Activated CD4-positive, alpha-beta memory T cell treated with anti-CD3 and anti-CD28 coated beads for 36 hours (primary cell): Measurements from ENCODE around the gene GJC1. TPM values are rescaled to one million over a fixed set of nuclear protein-coding genes. Genes with fewer than 3 reads are reported as not detected.

Experiments
- CTCF ChIA-PET: fragments of 350-600 bp; sonication (Branson Sonifier 250); formaldehyde crosslinking; loops from one replicate; lab custom pipeline; 2021; ENCODE audit warnings: antibody characterized with exemption, inconsistent platforms; lab: Charles Lee
- POLR2A ChIA-PET: fragments of 350-600 bp; sonication (Branson Sonifier 250); formaldehyde crosslinking; loops from one replicate; lab custom pipeline; 2021; ENCODE audit warnings: antibody characterized with exemption; lab: Charles Lee
- DNase-seq: peaks from one replicate; pipeline ENCODE4 v3.0.0-alpha.2; 2020
- H3K27ac Mint-ChIP-seq: one replicate; pipeline ENCODE4 v1.8.0; 2021; ENCODE audit warnings: mixed read lengths
- H3K27me3 Mint-ChIP-seq: one replicate; pipeline ENCODE4 v1.8.0; 2021; ENCODE audit warnings: mixed read lengths
- H3K36me3 Mint-ChIP-seq: one replicate; pipeline ENCODE4 v1.8.0; 2021; ENCODE audit warnings: mixed read lengths
- H3K4me1 Mint-ChIP-seq: one replicate; pipeline ENCODE4 v1.8.0; 2021; ENCODE audit warnings: low read depth, mixed read lengths
- H3K4me3 Mint-ChIP-seq: one replicate; pipeline ENCODE4 v1.8.0; 2021; ENCODE audit warnings: mild to moderate bottlenecking, mixed read lengths
- H3K9me3 Mint-ChIP-seq: one replicate; pipeline ENCODE4 v1.8.0; 2021; ENCODE audit warnings: mixed read lengths
- intact Hi-C: fragments of 100-400 bp; cut with micrococcal nuclease; formaldehyde crosslinking; loops from one replicate; pipeline ENCODE4 v1.15.1; 2023
- total RNA-seq, 2 experiments: library from RNA; stranded (reverse); gene quantifications; one replicate each; pipeline ENCODE4 v1.2.3, GENCODE V29; 2021

Gene GJC1
- total RNA-seq, 2 experiments from 2014 or later: 1.9 to 2.7 TPM

GRCh38 chr17:44754276-44754675, 75.8 kb downstream of the GJC1 start:
- Mint-ChIP-seq H3K27me3 (peaks cover 14% of the 10 kb centered on the region), H3K4me3 (no peak overlapping the region), H3K4me1 (no peaks in the 10 kb centered on the region), H3K9me3 (no peaks in the 10 kb centered on the region), H3K36me3 (peaks cover 5% of the 10 kb centered on the region), H3K27ac (no peak overlapping the region)
- intact Hi-C loops: no loop called here
- POLR2A ChIA-PET: no interaction called here
- CTCF ChIA-PET: no interaction called here
- no peak for DNase-seq

GRCh38 chr17:44752953-44753861, 76.9 kb downstream of the GJC1 start:
- ChIA-PET POLR2A (no interaction called here), CTCF (no interaction called here)
- DNase-seq: no peak
- Mint-ChIP-seq H3K4me1 (no peaks in the 10 kb centered on the region), H3K4me3 (no peak overlapping the region), H3K9me3 (no peaks in the 10 kb centered on the region), H3K27me3 (peaks cover 12% of the 10 kb centered on the region), H3K36me3 (peaks cover 5% of the 10 kb centered on the region), H3K27ac (no peak overlapping the region)
- intact Hi-C loops: no loop called here

- no peak overlapping the region for H3K27ac Mint-ChIP-seq
- DNase-seq: no peak
- peaks cover under 1% of the 10 kb centered on the region for H3K27me3 Mint-ChIP-seq
- CTCF ChIA-PET: interaction anchor here (0.6 kb wide), 1 partner anchor 1518 kb away, joined by 3 read pairs; no protein-coding TSS in a partner anchor
- H3K4me1 Mint-ChIP-seq: no peaks in the 10 kb centered on the region
- intact Hi-C loops: no loop called here
- H3K9me3 Mint-ChIP-seq: no peaks in the 10 kb centered on the region
- POLR2A ChIA-PET: no interaction called here
- H3K36me3 Mint-ChIP-seq: peaks cover 7% of the 10 kb centered on the region
- H3K4me3 Mint-ChIP-seq: no peak overlapping the region
These were observed 78.3 kb downstream of the GJC1 start for GRCh38 chr17:44751806-44752205.

- Mint-ChIP-seq H3K9me3 (no peaks in the 10 kb centered on the region), H3K4me1 (no peaks in the 10 kb centered on the region), H3K4me3 (no peak overlapping the region), H3K36me3 (peaks cover 7% of the 10 kb centered on the region), H3K27me3 (no peaks in the 10 kb centered on the region), H3K27ac (no peak overlapping the region)
- DNase-seq: no peak
- ChIA-PET CTCF (no interaction called here), POLR2A (no interaction called here)
- intact Hi-C loops: no loop called here
These were observed 78.8 kb downstream of the GJC1 start for GRCh38 chr17:44751331-44751730.

- ChIA-PET POLR2A (interaction anchor here (1.2 kb wide), 1 partner anchor 8 kb away, joined by 4 read pairs; the partner anchor contains the start of gene ADAM11), CTCF (no interaction called here)
- Mint-ChIP-seq H3K9me3 (no peaks in the 10 kb centered on the region), H3K27me3 (no peaks in the 10 kb centered on the region), H3K36me3 (peaks cover 7% of the 10 kb centered on the region), H3K4me3 (no peak overlapping the region), H3K4me1 (no peaks in the 10 kb centered on the region), H3K27ac (no peak overlapping the region)
- no peak for DNase-seq
- intact Hi-C loops: no loop called here
These were observed 80.1 kb downstream of the GJC1 start for GRCh38 chr17:44749980-44750318.

- H3K4me1 Mint-ChIP-seq: no peaks in the 10 kb centered on the region
- CTCF ChIA-PET: no interaction called here
- H3K36me3 Mint-ChIP-seq: peaks cover 7% of the 10 kb centered on the region
- POLR2A ChIA-PET: interaction anchor here (1.2 kb wide), 1 partner anchor 9 kb away, joined by 4 read pairs; the partner anchor contains the start of gene ADAM11
- H3K4me3 Mint-ChIP-seq: no peak overlapping the region
- H3K9me3 Mint-ChIP-seq: no peaks in the 10 kb centered on the region
- no peak for DNase-seq
- H3K27ac Mint-ChIP-seq: no peak overlapping the region
- H3K27me3 Mint-ChIP-seq: no peaks in the 10 kb centered on the region
- intact Hi-C loops: no loop called here
These were observed 80.8 kb downstream of the GJC1 start for GRCh38 chr17:44749076-44749979.

Other genes starting within 250 kb of the GJC1 start
- gene MEIOC, start 173.8 kb downstream of the GJC1 start, total RNA-seq: under 1 TPM; 0.33 to 0.46 TPM
- gene CCDC43, start 140.5 kb downstream of the GJC1 start, total RNA-seq: 10 to 100 TPM; 26.4 to 27.7 TPM
- gene DBF4B, start 121.6 kb downstream of the GJC1 start, total RNA-seq: 10 to 100 TPM; 25.9 to 27.9 TPM
- under 1 TPM; 0.12 to 0.33 TPM for gene ADAM11, start 71.3 kb downstream of the GJC1 start, total RNA-seq
- gene HIGD1B, start 17.6 kb upstream of the GJC1 start, total RNA-seq: not detected
- 100 to 1,000 TPM; 162 to 171 TPM for gene EFTUD2, start 69.2 kb upstream of the GJC1 start, total RNA-seq
- not detected for gene GFAP, start 85.2 kb upstream of the GJC1 start, total RNA-seq
- gene KIF18B, start 117.5 kb upstream of the GJC1 start, total RNA-seq: 10 to 100 TPM; 36.2 to 42.9 TPM
- under 1 TPM; 0.76 to 0.87 TPM for gene C1QL1, start 138.0 kb upstream of the GJC1 start, total RNA-seq
- gene DCAKD, start 221.3 kb upstream of the GJC1 start, total RNA-seq: 10 to 100 TPM; 32.0 to 34.0 TPM
- 100 to 1,000 TPM; 158 TPM for gene NMT1, start 231.0 kb upstream of the GJC1 start, total RNA-seq